ENCODE results near the gene TESK2. TPM values are rescaled to one million over a fixed set of nuclear protein-coding genes. Genes with fewer than 3 reads are reported as not detected.

Gene TESK2
- total RNA-seq, 1 experiment from 2014 or later = 5.0 TPM

DNA sequence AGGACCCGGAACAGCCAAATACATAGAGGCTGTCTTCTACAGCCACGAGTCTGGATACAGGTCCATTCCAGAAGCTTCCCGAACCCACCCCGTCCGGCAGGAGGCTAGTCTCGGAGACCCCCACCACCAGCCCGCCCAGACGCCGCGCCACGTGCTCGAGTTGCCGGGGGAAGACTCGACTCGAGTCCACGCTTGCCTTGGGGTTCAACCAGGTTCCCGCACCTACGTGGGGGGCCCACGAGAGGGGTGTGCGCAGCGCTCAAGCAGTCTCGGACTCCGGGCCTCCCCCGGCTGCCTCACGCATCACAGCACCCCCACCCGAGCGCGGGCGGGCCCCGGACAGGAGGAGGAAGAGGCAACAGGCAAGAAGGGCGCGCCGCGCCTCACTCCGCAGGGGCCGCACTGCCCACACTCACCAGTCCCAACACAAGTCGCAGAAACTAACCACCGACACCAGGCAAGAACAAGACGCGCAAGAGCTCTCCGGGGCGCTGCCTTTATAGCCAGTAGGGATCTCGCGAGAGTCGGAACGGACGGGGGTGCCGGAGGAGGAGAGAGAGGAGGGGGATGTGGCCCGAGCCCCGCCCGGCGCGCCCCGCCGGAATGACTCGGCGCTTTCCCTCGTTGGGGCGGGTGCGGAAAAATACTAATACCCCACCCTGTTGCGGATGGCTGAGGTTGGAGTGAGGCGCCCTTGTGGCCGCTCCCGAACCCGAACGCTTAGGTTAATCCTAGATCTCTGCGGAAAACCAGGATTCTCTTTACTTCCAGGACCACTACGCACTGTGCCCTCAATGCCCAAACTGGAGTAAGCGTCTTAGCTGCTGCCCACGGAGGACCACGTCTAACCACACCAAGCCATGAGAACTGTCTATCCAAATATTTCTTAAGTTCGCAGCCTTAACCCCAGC, 30.7 kb upstream of the TESK2 start, which contains the start of gene PRDX1:
Gene PRDX1 (minus strand): TSS at position 472 of the 911 bp plus-strand sequence. CDS start 2,841 bp downstream, outside the sequence.
- peaks cover 19% of the 10 kb centered on the region; the same call in 1 of the 2 replicates for H4K20me1 ChIP-seq (ENCODE audit: insufficient read depth)
- peaks cover 13 to 27% of the 10 kb centered on the region in 2 experiments; a peak in 3 of 4 replicates for H3K36me3 ChIP-seq (ENCODE audit: control insufficient read depth in 1 of 2, insufficient read depth in 2 of 2, low read length in 2 of 2)
- RAD21 ChIA-PET (ENCODE audit: low non-redundant PET in 1 of 2, low total read pairs in 2 of 2, uncharacterized antibody in 2 of 2, unreplicated experiment in 2 of 2) = interaction anchor here (0.8 to 1.1 kb wide), 2 partner anchors 20 to 30 kb away, joined by 3 to 4 read pairs; no protein-coding TSS in a partner anchor
- POLR2A ChIA-PET = interaction anchor here (0.6 to 3.7 kb wide), 37 partner anchors 8 to 800 kb away, joined by 3 to 61 read pairs (median 5); partner anchors contain the start of genes AKR1A1, CCDC163, DYNLT4 and EIF2B3
- TSS peak; percentile 63 for BruUV-seq (replicated peaks)
- DNase-seq (ENCODE audit: low read depth, low spot score) = peak; percentile 92
- peak within 1 kb of the TSS; percentile 99 for H3K9ac ChIP-seq (ENCODE audit: low read length)
- peaks cover 13 to 40% of the 10 kb centered on the region in 2 experiments; a peak in 3 of 4 replicates for H3K4me1 ChIP-seq (ENCODE audit: control insufficient read depth in 1 of 2, insufficient read depth in 2 of 2, low read length in 2 of 2)
- ATAC-seq = peak; percentile 83
- CTCF ChIA-PET = interaction anchor here (0.6 to 1.0 kb wide), 3 partner anchors 9 to 47 kb away, joined by 3 read pairs; partner anchors contain the start of gene AKR1A1
- H3K27me3 ChIP-seq (ENCODE audit: insufficient read depth, low read length) = no peaks in the 10 kb centered on the region
- intact Hi-C loops (cut with micrococcal nuclease) = loop anchor here (2.0 to 10.0 kb wide), 3 partner anchors 29 to 163 kb away; partner anchors contain the start of genes AKR1A1, GPBP1L1 and TMEM69
- peak within 1 kb of the TSS; percentile 98 for H2AFZ ChIP-seq (ENCODE audit: low read depth, low read length, poor library complexity, severe bottlenecking)
- peak within 1 kb of the TSS; percentile 90 for H3K4me2 ChIP-seq (ENCODE audit: low read length)
- peak within 1 kb of the TSS; percentile 89 for H3K27ac ChIP-seq (ENCODE audit: low read depth, low read length)
- no peaks in the 10 kb centered on the region for H3K9me2 ChIP-seq (ENCODE audit: insufficient read depth)
- H3K9me3 ChIP-seq (ENCODE audit: control insufficient read depth in 1 of 2, insufficient read depth in 1 of 2, low read depth in 1 of 2, low read length in 2 of 2) = no peaks in the 10 kb centered on the region
- peak within 1 kb of the TSS; percentile 96 to 100 for H3K4me3 ChIP-seq (replicated peaks in 1 of 2; ENCODE audit: low read depth in 1 of 2, low read length in 2 of 2)
- H3K79me2 ChIP-seq (ENCODE audit: insufficient read depth, low read length) = peaks cover 50% of the 10 kb centered on the region
- TF ChIP-seq, protein P1, sequence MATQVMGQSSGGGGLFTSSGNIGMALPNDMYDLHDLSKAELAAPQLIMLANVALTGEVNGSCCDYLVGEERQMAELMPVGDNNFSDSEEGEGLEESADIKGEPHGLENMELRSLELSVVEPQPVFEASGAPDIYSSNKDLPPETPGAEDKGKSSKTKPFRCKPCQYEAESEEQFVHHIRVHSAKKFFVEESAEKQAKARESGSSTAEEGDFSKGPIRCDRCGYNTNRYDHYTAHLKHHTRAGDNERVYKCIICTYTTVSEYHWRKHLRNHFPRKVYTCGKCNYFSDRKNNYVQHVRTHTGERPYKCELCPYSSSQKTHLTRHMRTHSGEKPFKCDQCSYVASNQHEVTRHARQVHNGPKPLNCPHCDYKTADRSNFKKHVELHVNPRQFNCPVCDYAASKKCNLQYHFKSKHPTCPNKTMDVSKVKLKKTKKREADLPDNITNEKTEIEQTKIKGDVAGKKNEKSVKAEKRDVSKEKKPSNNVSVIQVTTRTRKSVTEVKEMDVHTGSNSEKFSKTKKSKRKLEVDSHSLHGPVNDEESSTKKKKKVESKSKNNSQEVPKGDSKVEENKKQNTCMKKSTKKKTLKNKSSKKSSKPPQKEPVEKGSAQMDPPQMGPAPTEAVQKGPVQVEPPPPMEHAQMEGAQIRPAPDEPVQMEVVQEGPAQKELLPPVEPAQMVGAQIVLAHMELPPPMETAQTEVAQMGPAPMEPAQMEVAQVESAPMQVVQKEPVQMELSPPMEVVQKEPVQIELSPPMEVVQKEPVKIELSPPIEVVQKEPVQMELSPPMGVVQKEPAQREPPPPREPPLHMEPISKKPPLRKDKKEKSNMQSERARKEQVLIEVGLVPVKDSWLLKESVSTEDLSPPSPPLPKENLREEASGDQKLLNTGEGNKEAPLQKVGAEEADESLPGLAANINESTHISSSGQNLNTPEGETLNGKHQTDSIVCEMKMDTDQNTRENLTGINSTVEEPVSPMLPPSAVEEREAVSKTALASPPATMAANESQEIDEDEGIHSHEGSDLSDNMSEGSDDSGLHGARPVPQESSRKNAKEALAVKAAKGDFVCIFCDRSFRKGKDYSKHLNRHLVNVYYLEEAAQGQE (IDR thresholded peaks at IDR 0.05; ENCODE audit: low read depth) = no peak
- TF ChIP-seq POLR2A (IDR thresholded peaks at IDR 0.05; ENCODE audit: borderline replicate concordance, extremely low read depth, insufficient read depth, insufficient read length) (peak; percentile 100), SIN3A (IDR thresholded peaks at IDR 0.05; ENCODE audit: low read depth) (peak; percentile 100), CBX3 (IDR thresholded peaks at IDR 0.05; ENCODE audit: low read depth) (peak; percentile 94), SP1 (IDR thresholded peaks at IDR 0.05; ENCODE audit: low read depth) (peak; percentile 96), YY1 (IDR thresholded peaks at IDR 0.05; ENCODE audit: extremely low read depth, insufficient replicate concordance, low read depth, low read length) (peak; percentile 75), CEBPB (IDR thresholded peaks at IDR 0.05; ENCODE audit: low read depth) (no peak), JUND (IDR thresholded peaks at IDR 0.05) (peak; percentile 54; the same call in 1 of the 2 replicates), EZH2phosphoT487 (IDR thresholded peaks at IDR 0.05; ENCODE audit: borderline replicate concordance) (no peak), ZNF274 (IDR thresholded peaks at IDR 0.05; ENCODE audit: low read depth, low read length) (no peak), EGR1 (IDR thresholded peaks at IDR 0.05; ENCODE audit: low read depth) (peak; percentile 71), EZH2 (IDR thresholded peaks at IDR 0.05) (no peak), POLR2AphosphoS5 (IDR thresholded peaks at IDR 0.05; ENCODE audit: low read depth, low read length) (peak; percentile 100), FOSL1 (IDR thresholded peaks at IDR 0.05; ENCODE audit: low read depth) (no peak; the same call in 1 of the 2 replicates)
- TF ChIP-seq, protein P2, sequence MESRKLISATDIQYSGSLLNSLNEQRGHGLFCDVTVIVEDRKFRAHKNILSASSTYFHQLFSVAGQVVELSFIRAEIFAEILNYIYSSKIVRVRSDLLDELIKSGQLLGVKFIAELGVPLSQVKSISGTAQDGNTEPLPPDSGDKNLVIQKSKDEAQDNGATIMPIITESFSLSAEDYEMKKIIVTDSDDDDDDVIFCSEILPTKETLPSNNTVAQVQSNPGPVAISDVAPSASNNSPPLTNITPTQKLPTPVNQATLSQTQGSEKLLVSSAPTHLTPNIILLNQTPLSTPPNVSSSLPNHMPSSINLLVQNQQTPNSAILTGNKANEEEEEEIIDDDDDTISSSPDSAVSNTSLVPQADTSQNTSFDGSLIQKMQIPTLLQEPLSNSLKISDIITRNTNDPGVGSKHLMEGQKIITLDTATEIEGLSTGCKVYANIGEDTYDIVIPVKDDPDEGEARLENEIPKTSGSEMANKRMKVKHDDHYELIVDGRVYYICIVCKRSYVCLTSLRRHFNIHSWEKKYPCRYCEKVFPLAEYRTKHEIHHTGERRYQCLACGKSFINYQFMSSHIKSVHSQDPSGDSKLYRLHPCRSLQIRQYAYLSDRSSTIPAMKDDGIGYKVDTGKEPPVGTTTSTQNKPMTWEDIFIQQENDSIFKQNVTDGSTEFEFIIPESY (IDR thresholded peaks at IDR 0.05; ENCODE audit: extremely low read depth, insufficient replicate concordance, low read length) = peak; percentile 99
- TF ChIP-seq, protein P3, sequence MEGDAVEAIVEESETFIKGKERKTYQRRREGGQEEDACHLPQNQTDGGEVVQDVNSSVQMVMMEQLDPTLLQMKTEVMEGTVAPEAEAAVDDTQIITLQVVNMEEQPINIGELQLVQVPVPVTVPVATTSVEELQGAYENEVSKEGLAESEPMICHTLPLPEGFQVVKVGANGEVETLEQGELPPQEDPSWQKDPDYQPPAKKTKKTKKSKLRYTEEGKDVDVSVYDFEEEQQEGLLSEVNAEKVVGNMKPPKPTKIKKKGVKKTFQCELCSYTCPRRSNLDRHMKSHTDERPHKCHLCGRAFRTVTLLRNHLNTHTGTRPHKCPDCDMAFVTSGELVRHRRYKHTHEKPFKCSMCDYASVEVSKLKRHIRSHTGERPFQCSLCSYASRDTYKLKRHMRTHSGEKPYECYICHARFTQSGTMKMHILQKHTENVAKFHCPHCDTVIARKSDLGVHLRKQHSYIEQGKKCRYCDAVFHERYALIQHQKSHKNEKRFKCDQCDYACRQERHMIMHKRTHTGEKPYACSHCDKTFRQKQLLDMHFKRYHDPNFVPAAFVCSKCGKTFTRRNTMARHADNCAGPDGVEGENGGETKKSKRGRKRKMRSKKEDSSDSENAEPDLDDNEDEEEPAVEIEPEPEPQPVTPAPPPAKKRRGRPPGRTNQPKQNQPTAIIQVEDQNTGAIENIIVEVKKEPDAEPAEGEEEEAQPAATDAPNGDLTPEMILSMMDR (IDR thresholded peaks at IDR 0.05 in 2 of 3, conservative IDR thresholded peaks at IDR 0.05 in 1 of 3; ENCODE audit: borderline replicate concordance in 1 of 3, insufficient read depth in 1 of 3, low read depth in 2 of 3, low read length in 2 of 3) = peak in 1 of 3 experiments; percentile 8; a peak in 1 of 6 replicates
- TF ChIP-seq, protein P4, sequence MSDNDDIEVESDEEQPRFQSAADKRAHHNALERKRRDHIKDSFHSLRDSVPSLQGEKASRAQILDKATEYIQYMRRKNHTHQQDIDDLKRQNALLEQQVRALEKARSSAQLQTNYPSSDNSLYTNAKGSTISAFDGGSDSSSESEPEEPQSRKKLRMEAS (IDR thresholded peaks at IDR 0.05) = peak; percentile 80
